HCT116 (cell line): ENCODE measurements around the gene IL37.

Experiments used
- CEBPB ChIP-seq: IDR thresholded peaks from 2 replicates; pipeline ENCODE4 v1.6.1; 2012; ENCODE audit warnings: low read depth
- CTCF ChIP-seq, 3 experiments: fragments of 200-600 bp in 1 of 3; sonication (generic) in 1 of 3; IDR thresholded peaks in 2 of 3; conservative IDR thresholded peaks in 1 of 3; 2 replicates each; pipeline ENCODE4 v1.5.1; 2012 to 2017; ENCODE audit warnings: low read depth in 2 of 3, low read length in 2 of 3, antibody characterized with exemption in 1 of 3, borderline replicate concordance in 1 of 3, control low read depth in 1 of 3, mild to moderate bottlenecking in 1 of 3, mixed read lengths in 1 of 3, mixed run types in 1 of 3, moderate library complexity in 1 of 3; ENCODE audit not compliant: insufficient read depth in 1 of 3
- EZH2 ChIP-seq: fragments of 200-600 bp; sonication (generic); IDR thresholded peaks from 2 replicates; pipeline ENCODE4 v1.6.1; 2017; ENCODE audit warnings: antibody characterized with exemption, mixed run types
- EZH2phosphoT487 ChIP-seq: fragments of 200-600 bp; IDR thresholded peaks from 2 replicates; pipeline ENCODE4 v1.6.1; 2018; ENCODE audit warnings: antibody characterized with exemption, borderline replicate concordance
- MAX ChIP-seq: IDR thresholded peaks from 2 replicates; pipeline ENCODE4 v1.6.1; 2012
- POLR2A ChIP-seq: IDR thresholded peaks from 2 replicates; pipeline ENCODE4 v1.7.0; 2011; ENCODE audit warnings: borderline replicate concordance; ENCODE audit not compliant: insufficient read depth, insufficient read length; ENCODE audit errors: extremely low read depth
- RAD21 ChIP-seq: IDR thresholded peaks from 2 replicates; pipeline ENCODE4 v1.6.1; 2012; ENCODE audit warnings: low read depth, mild to moderate bottlenecking
- REST ChIP-seq: IDR thresholded peaks from 2 replicates; pipeline ENCODE4 v1.6.1; 2012; ENCODE audit warnings: low read depth
- SP1 ChIP-seq: IDR thresholded peaks from 2 replicates; pipeline ENCODE4 v1.6.1; 2012; ENCODE audit warnings: low read depth
- TCF7L2 ChIP-seq: IDR thresholded peaks from 2 replicates; pipeline ENCODE4 v1.7.0; 2011; ENCODE audit warnings: borderline replicate concordance, inconsistent platforms; ENCODE audit not compliant: insufficient read depth, insufficient read length; ENCODE audit errors: extremely low read depth
- YY1 ChIP-seq: IDR thresholded peaks from 2 replicates; pipeline ENCODE4 v1.6.1; 2011; ENCODE audit warnings: low read length, low read depth, moderate library complexity, mild to moderate bottlenecking; ENCODE audit not compliant: insufficient replicate concordance; ENCODE audit errors: extremely low read depth
- TF ChIP-seq, protein P1 (sequence below): IDR thresholded peaks from 2 replicates; pipeline ENCODE4 v1.6.1; 2011; ENCODE audit warnings: mild to moderate bottlenecking, low read length, moderate library complexity; ENCODE audit not compliant: insufficient replicate concordance; ENCODE audit errors: extremely low read depth
- TF ChIP-seq, protein P2 (sequence below): IDR thresholded peaks from 2 replicates; pipeline ENCODE4 v1.6.1; 2012

DNA sequence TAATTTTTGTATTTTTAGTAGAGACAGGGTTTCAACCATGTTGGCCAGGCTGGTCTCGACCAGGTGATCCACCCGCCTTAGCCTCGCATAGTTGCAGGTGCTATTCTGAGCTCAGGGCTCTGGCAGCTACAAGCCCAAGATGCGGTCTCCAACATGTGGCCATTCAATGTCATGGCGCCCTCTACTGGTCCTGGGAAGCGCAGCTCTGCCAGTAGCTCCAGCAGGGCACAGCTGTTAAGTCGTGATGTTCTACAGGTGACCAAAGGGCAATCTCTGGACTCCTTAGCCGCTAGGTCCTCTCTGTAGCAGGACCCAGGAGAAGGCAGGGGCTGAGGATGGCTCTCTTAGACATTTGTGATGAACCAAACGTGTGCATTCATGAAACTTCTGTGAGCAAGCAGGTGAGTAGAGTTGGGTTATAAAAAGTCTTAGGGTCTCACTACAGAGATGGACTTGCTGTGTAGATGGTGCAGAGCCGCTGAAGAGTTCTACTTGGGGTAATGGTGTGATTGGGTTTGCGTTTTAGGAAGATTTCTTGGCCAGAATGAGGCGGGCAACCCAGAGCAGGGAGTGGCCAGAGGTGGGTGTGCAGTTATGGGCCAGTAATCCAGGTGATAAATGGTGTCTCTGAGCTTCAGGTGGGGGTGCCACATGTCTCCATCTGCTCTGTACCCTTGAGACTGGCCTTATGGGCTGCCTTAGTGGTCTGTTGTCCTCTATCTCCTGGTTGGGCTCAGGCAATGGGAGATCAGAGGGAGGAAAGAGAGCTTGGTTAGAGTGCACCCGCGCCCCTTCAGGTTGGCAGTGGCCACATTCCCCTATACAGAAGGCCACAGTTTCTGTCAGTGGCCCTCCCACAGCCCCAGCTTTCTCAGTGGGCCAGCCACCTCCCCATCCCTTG is 31.0 kb downstream of the IL37 start:
- TF ChIP-seq POLR2A (no peak), CTCF (IDR thresholded peaks at IDR 0.05 in 2 of 3, conservative IDR thresholded peaks at IDR 0.05 in 1 of 3; ENCODE audit: borderline replicate concordance in 1 of 3, insufficient read depth in 1 of 3, low read depth in 2 of 3, low read length in 2 of 3) (peak; percentile 75 to 96 (median 93)), CEBPB (no peak), EZH2 (no peak), REST (no peak), TCF7L2 (no peak), RAD21 (peak; percentile 93), EZH2phosphoT487 (no peak), SP1 (no peak), YY1 (no peak), MAX (peak; percentile 52; the same call in 1 of the 2 replicates)
- TF ChIP-seq, protein P1, sequence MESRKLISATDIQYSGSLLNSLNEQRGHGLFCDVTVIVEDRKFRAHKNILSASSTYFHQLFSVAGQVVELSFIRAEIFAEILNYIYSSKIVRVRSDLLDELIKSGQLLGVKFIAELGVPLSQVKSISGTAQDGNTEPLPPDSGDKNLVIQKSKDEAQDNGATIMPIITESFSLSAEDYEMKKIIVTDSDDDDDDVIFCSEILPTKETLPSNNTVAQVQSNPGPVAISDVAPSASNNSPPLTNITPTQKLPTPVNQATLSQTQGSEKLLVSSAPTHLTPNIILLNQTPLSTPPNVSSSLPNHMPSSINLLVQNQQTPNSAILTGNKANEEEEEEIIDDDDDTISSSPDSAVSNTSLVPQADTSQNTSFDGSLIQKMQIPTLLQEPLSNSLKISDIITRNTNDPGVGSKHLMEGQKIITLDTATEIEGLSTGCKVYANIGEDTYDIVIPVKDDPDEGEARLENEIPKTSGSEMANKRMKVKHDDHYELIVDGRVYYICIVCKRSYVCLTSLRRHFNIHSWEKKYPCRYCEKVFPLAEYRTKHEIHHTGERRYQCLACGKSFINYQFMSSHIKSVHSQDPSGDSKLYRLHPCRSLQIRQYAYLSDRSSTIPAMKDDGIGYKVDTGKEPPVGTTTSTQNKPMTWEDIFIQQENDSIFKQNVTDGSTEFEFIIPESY, result no peak
- TF ChIP-seq, protein P2, sequence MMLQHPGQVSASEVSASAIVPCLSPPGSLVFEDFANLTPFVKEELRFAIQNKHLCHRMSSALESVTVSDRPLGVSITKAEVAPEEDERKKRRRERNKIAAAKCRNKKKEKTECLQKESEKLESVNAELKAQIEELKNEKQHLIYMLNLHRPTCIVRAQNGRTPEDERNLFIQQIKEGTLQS, result no peak
